Breast epithelium (tissue), 4 donors: ENCODE measurements around the gene MAGI3. TPM values are rescaled to one million over a fixed set of nuclear protein-coding genes. Genes with fewer than 3 reads are reported as not detected.

Source experiments
- DNase-seq, 2 donors: peaks; one replicate each; pipeline ENCODE4 v3.0.0-alpha.2; 2019; ENCODE audit warnings: low spot score in 2 of 2
- H3K27ac ChIP-seq, 2 donors: fragments of 200-600 bp; sonication (generic) in 1 of 2; one replicate each; pipeline ENCODE4 v1.5.1; 2016 to 2019; ENCODE audit warnings: mild to moderate bottlenecking in 1 of 2
- H3K27me3 ChIP-seq, 2 donors: fragments of 200-600 bp; sonication (generic) in 1 of 2; one replicate each; pipeline versions ENCODE4 v1.5.1 to v1.6.0; 2017 to 2019; ENCODE audit warnings: control low read depth in 1 of 2, mild to moderate bottlenecking in 1 of 2
- H3K36me3 ChIP-seq: fragments of 200-600 bp; one replicate; pipeline ENCODE4 v1.5.1; 2019
- H3K4me1 ChIP-seq, 2 donors: fragments of 200-600 bp; sonication (generic); one replicate each; pipeline ENCODE4 v1.5.1; 2016 to 2019; ENCODE audit warnings: control low read depth in 1 of 2
- H3K4me3 ChIP-seq, 3 donors: fragments of 200-600 bp; sonication (generic); 1 replicate in 2 of 3; 2 replicates in 1 of 3; pipeline ENCODE4 v1.5.1; 2016 to 2019; ENCODE audit warnings: mild to moderate bottlenecking in 3 of 3, moderate library complexity in 2 of 3
- H3K9me3 ChIP-seq, 2 donors: fragments of 200-600 bp; sonication (generic) in 1 of 2; one replicate each; pipeline ENCODE4 v1.5.1; 2016 to 2019; ENCODE audit warnings: control low read depth in 1 of 2
- CTCF ChIP-seq, 3 donors: fragments of 450-650 bp; IDR thresholded peaks; one replicate each; pipeline ENCODE4 v1.5.1; 2016 to 2017; ENCODE audit warnings: antibody characterized with exemption in 3 of 3, mild to moderate bottlenecking in 3 of 3, moderate library complexity in 3 of 3
- POLR2A ChIP-seq: fragments of 450-650 bp; IDR thresholded peaks from one replicate; pipeline ENCODE4 v1.6.1; 2016; ENCODE audit warnings: antibody characterized with exemption, mild to moderate bottlenecking, moderate library complexity
- POLR2AphosphoS5 ChIP-seq, 3 donors: sonication (generic); formaldehyde crosslinking; IDR thresholded peaks; one replicate each; pipeline ENCODE4 v1.6.1; 2017; ENCODE audit warnings: antibody characterized with exemption in 3 of 3
- intact Hi-C: fragments of 100-400 bp; cut with DNase I; formaldehyde crosslinking; loops from one replicate; pipeline ENCODE4 v1.15.1; 2023; ENCODE audit warnings: low total_unique reads
- total RNA-seq, 3 donors: library from RNA; depleted of rRNA; stranded (reverse); fragments of >200 nt; gene quantifications; one replicate each; pipeline ENCODE4 v1.1.0, GENCODE V29; 2016

MAGI3 gene
- total RNA-seq, 3 donors from 2014 or later = 14.9 to 66.9 (median 33.4) TPM

DNA sequence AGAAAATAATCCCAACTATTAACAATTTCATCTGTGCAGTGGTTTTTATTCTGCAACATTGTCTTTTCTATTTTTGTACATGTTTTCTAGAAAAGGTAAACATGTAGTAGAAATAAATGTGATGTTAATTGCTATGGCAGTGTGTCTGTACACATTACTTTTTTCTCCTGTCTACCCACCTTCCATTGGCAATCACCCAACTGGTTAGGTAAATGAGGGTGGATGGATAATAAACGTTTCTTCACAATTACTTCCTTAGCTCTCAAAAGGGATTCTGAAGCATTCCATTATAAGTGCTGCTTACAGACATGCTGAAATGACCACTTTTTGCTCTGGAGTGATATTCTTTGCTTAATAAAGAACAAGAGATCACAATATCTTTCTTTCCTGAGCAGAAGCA is 61.4 kb downstream of the MAGI3 start:
- Histone ChIP-seq H3K36me3 (no peaks in the 10 kb centered on the region), H3K27ac (no peak overlapping the region), H3K27me3 (no peaks in the 10 kb centered on the region), H3K4me3 (no peak overlapping the region), H3K9me3 (no peaks in the 10 kb centered on the region), H3K4me1 (peaks cover 0 to 5% of the 10 kb centered on the region in 2 donors)
- no peak for TF ChIP-seq POLR2AphosphoS5 (IDR thresholded peaks at IDR 0.05)
- no peak for TF ChIP-seq POLR2A
- TF ChIP-seq CTCF (IDR thresholded peaks at IDR 0.05) = no peak
- DNase-seq = no peak
- intact Hi-C loops = no loop called here

DNA sequence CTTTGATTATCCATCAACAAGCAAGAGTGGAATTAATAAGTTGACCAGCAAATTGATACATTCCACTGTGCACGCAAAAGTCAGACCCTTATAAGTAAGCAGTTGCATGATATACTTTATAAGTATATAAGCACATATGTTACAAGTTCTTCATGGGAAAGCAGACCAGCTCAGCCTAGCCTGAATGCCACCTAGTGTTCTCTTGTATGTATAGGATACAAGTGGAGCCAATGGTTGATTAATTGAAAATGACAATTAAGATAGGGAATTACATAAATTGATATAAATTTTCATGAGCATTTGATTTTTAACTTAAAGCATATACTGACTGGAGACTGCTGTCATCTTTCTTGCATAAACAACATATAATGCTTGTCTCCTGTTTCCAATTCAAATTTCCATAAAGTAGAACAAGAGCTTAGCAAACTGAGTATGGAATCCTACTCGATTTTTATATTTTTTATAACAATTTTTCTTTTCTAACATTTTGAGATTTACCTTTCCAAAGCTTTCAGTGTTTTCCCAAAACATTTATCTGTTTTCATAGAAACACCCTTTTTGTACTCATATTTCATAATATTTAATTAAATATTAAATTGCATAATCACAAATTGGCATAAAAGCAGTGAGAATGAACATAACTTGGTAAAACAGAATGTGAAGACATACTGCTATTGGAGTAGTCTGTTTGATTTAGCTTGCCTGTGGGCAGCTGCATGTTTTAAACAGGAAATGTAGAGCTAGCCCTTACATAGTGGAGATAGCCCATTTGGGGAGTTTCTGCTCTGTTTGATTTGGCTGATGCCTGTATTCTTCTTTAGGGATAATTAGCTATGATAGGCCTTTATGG is 62.8 kb downstream of the MAGI3 start:
- TF ChIP-seq POLR2AphosphoS5 (IDR thresholded peaks at IDR 0.05) = no peak
- peak in 2 of 3 donors; percentile 12 to 20 for TF ChIP-seq CTCF (IDR thresholded peaks at IDR 0.05)
- no peak for TF ChIP-seq POLR2A
- no peak overlapping the region for H3K4me3 ChIP-seq
- no peaks in the 10 kb centered on the region for H3K9me3 ChIP-seq
- H3K4me1 ChIP-seq = peaks cover 0 to 5% of the 10 kb centered on the region in 2 donors
- no peaks in the 10 kb centered on the region for H3K27me3 ChIP-seq
- intact Hi-C loops = no loop called here
- no peaks in the 10 kb centered on the region for H3K36me3 ChIP-seq
- peak overlapping the region in 1 of 2 donors; percentile 8 for H3K27ac ChIP-seq
- no peak for DNase-seq

- Histone ChIP-seq H3K9me3 (no peaks in the 10 kb centered on the region), H3K27ac (peak overlapping the region in 1 of 2 donors; percentile 8), H3K4me3 (no peak overlapping the region), H3K4me1 (peaks cover 0 to 5% of the 10 kb centered on the region in 2 donors), H3K36me3 (no peaks in the 10 kb centered on the region), H3K27me3 (no peaks in the 10 kb centered on the region)
- no peak for DNase-seq
- TF ChIP-seq CTCF (IDR thresholded peaks at IDR 0.05) (no peak), POLR2AphosphoS5 (IDR thresholded peaks at IDR 0.05) (no peak), POLR2A (no peak)
- intact Hi-C loops = no loop called here
These were observed 63.4 kb downstream of the MAGI3 start for GRCh38 chr1:113453771-113454083.

- intact Hi-C loops = no loop called here
- H3K9me3 ChIP-seq = no peaks in the 10 kb centered on the region
- DNase-seq = no peak
- no peaks in the 10 kb centered on the region for H3K27me3 ChIP-seq
- H3K36me3 ChIP-seq = no peaks in the 10 kb centered on the region
- no peak overlapping the region for H3K27ac ChIP-seq
- no peak overlapping the region for H3K4me3 ChIP-seq
- peaks cover 0 to 5% of the 10 kb centered on the region in 2 donors for H3K4me1 ChIP-seq
- no peak for TF ChIP-seq POLR2AphosphoS5 (IDR thresholded peaks at IDR 0.05)
- no peak for TF ChIP-seq POLR2A
- no peak for TF ChIP-seq CTCF (IDR thresholded peaks at IDR 0.05)
These were observed 65.1 kb downstream of the MAGI3 start for GRCh38 chr1:113455374-113455773.

GRCh38 chr1:113456967-113457366 is 66.7 kb downstream of the MAGI3 start:
- intact Hi-C loops = no loop called here
- peak in 1 of 2 donors; percentile 17 for DNase-seq
- Histone ChIP-seq H3K4me3 (no peak overlapping the region), H3K27ac (peak overlapping the region; percentile 43 to 60), H3K9me3 (no peaks in the 10 kb centered on the region), H3K27me3 (no peaks in the 10 kb centered on the region), H3K36me3 (no peaks in the 10 kb centered on the region), H3K4me1 (peaks cover 0 to 5% of the 10 kb centered on the region in 2 donors)
- TF ChIP-seq POLR2AphosphoS5 (IDR thresholded peaks at IDR 0.05) (no peak), CTCF (IDR thresholded peaks at IDR 0.05) (no peak), POLR2A (no peak)
